ENCODE data around the gene CASKIN1.

The CASKIN1 gene

GRCh38 chr16:2190659-2191445, 5.6 kb downstream of the CASKIN1 start:
- no peak overlapping the region for H3K27ac ChIP-seq
- no peaks in the 10 kb centered on the region for H3K36me3 ChIP-seq
- H3K4me3 ChIP-seq: no peak overlapping the region
- H3K4me1 ChIP-seq: peaks cover 0 to 10% (median 9%) of the 10 kb centered on the region in 4 donors
- TF ChIP-seq, protein P1, sequence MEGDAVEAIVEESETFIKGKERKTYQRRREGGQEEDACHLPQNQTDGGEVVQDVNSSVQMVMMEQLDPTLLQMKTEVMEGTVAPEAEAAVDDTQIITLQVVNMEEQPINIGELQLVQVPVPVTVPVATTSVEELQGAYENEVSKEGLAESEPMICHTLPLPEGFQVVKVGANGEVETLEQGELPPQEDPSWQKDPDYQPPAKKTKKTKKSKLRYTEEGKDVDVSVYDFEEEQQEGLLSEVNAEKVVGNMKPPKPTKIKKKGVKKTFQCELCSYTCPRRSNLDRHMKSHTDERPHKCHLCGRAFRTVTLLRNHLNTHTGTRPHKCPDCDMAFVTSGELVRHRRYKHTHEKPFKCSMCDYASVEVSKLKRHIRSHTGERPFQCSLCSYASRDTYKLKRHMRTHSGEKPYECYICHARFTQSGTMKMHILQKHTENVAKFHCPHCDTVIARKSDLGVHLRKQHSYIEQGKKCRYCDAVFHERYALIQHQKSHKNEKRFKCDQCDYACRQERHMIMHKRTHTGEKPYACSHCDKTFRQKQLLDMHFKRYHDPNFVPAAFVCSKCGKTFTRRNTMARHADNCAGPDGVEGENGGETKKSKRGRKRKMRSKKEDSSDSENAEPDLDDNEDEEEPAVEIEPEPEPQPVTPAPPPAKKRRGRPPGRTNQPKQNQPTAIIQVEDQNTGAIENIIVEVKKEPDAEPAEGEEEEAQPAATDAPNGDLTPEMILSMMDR (IDR thresholded peaks at IDR 0.05): no peak
- no peaks in the 10 kb centered on the region for H3K9me3 ChIP-seq
- peaks cover 0 to 35% of the 10 kb centered on the region in 2 donors for H3K27me3 ChIP-seq
- no peak for DNase-seq
- intact Hi-C loops (cut with DNase I; ENCODE audit: low total_unique reads): no loop called here

GRCh38 chr16:2190002-2190658, 6.3 kb downstream of the CASKIN1 start:
- no peaks in the 10 kb centered on the region for H3K36me3 ChIP-seq
- DNase-seq: no peak
- no peaks in the 10 kb centered on the region for H3K9me3 ChIP-seq
- H3K4me3 ChIP-seq: no peak overlapping the region
- H3K27ac ChIP-seq: no peak overlapping the region
- H3K4me1 ChIP-seq: peaks cover 0 to 3% (median 2%) of the 10 kb centered on the region in 4 donors
- TF ChIP-seq, protein P1 (IDR thresholded peaks at IDR 0.05): no peak
- intact Hi-C loops (cut with DNase I; ENCODE audit: low total_unique reads): no loop called here
- H3K27me3 ChIP-seq: peaks cover 0 to 31% of the 10 kb centered on the region in 2 donors

GRCh38 chr16:2189252-2189893, 7.0 kb downstream of the CASKIN1 start:
- DNase-seq: no peak
- Histone ChIP-seq H3K36me3 (no peaks in the 10 kb centered on the region), H3K27ac (no peak overlapping the region), H3K4me1 (no peaks in the 10 kb centered on the region), H3K9me3 (no peaks in the 10 kb centered on the region), H3K4me3 (no peak overlapping the region), H3K27me3 (peaks cover 0 to 26% of the 10 kb centered on the region in 2 donors)
- intact Hi-C loops (cut with DNase I; ENCODE audit: low total_unique reads): no loop called here
- TF ChIP-seq, protein P1 (IDR thresholded peaks at IDR 0.05): no peak

- no peak for DNase-seq
- intact Hi-C loops (cut with DNase I; ENCODE audit: low total_unique reads): no loop called here
- H3K9me3 ChIP-seq: no peaks in the 10 kb centered on the region
Observed at GRCh38 chr16:2188395-2188794, 8.0 kb downstream of the CASKIN1 start.

GRCh38 chr16:2187212-2187611, 9.2 kb downstream of the CASKIN1 start:
- Histone ChIP-seq H3K36me3 (no peaks in the 10 kb centered on the region), H3K4me1 (no peaks in the 10 kb centered on the region), H3K9me3 (no peaks in the 10 kb centered on the region), H3K27ac (no peak overlapping the region), H3K4me3 (no peak overlapping the region), H3K27me3 (peaks cover 0 to 5% of the 10 kb centered on the region in 2 donors)
- DNase-seq: no peak
- TF ChIP-seq, protein P1 (IDR thresholded peaks at IDR 0.05): no peak
- intact Hi-C loops (cut with DNase I; ENCODE audit: low total_unique reads): no loop called here

More at GRCh38 chr16:2188395-2188794, 8.0 kb downstream of the CASKIN1 start:
- TF ChIP-seq, protein P1 (IDR thresholded peaks at IDR 0.05): no peak
- H3K27ac ChIP-seq: no peak overlapping the region
- H3K4me1 ChIP-seq: no peaks in the 10 kb centered on the region
- H3K4me3 ChIP-seq: no peak overlapping the region
- no peaks in the 10 kb centered on the region for H3K36me3 ChIP-seq
- H3K27me3 ChIP-seq: peaks cover 0 to 16% of the 10 kb centered on the region in 2 donors
